GM23338 (cell line): ENCODE data around the gene IRF2. TPM values are rescaled to one million over a fixed set of nuclear protein-coding genes. Genes with fewer than 3 reads are reported as not detected.

Experiments
- ATAC-seq: fragments of 200-7000 bp; cut with Tn5 transposase; 3 replicates; pipeline ENCODE4 v1.9.1; 2020
- DNase-seq: peaks from one replicate; pipeline ENCODE4 v3.0.0-alpha.2; 2015; ENCODE audit warnings: low spot score
- H2AFZ ChIP-seq: fragments of 200-600 bp; sonication (generic); 2 replicates; pipeline ENCODE4 v1.8.0; 2016; ENCODE audit warnings: antibody characterized with exemption, mild to moderate bottlenecking, moderate library complexity
- H3F3A ChIP-seq: fragments of 200-600 bp; sonication (generic); replicated peaks from 2 replicates; pipeline ENCODE4 v1.8.0; 2017; ENCODE audit warnings: antibody characterized with exemption, mixed run types, low read depth
- H3K27ac ChIP-seq: fragments of 200-600 bp; sonication (generic); 2 replicates; pipeline ENCODE4 v1.6.1; 2016; ENCODE audit warnings: low read depth
- H3K27me3 ChIP-seq: fragments of 200-600 bp; sonication (generic); 2 replicates; pipeline ENCODE4 v1.8.0; 2016; ENCODE audit warnings: mild to moderate bottlenecking, mixed run types, moderate library complexity; ENCODE audit not compliant: insufficient read depth
- H3K36me3 ChIP-seq: fragments of 200-600 bp; sonication (generic); 2 replicates; pipeline ENCODE4 v1.8.0; 2016; ENCODE audit warnings: mild to moderate bottlenecking; ENCODE audit not compliant: insufficient read depth
- H3K4me1 ChIP-seq: fragments of 200-600 bp; sonication (generic); 2 replicates; pipeline ENCODE4 v1.8.0; 2016; ENCODE audit warnings: mild to moderate bottlenecking, moderate library complexity; ENCODE audit not compliant: insufficient read depth
- H3K4me2 ChIP-seq: fragments of 200-600 bp; sonication (generic); 2 replicates; pipeline ENCODE4 v1.7.1; 2017; ENCODE audit warnings: mixed run types
- H3K4me3 ChIP-seq: fragments of 200-600 bp; sonication (generic); 2 replicates; pipeline ENCODE4 v1.6.1; 2016; ENCODE audit warnings: mixed run types
- H3K79me2 ChIP-seq: fragments of 200-600 bp; sonication (generic); replicated peaks from 2 replicates; pipeline ENCODE4 v1.8.0; 2017; ENCODE audit warnings: mild to moderate bottlenecking; ENCODE audit not compliant: insufficient read depth
- H3K9me2 ChIP-seq: fragments of 200-600 bp; sonication (generic); 2 replicates; pipeline ENCODE4 v1.8.0; 2017; ENCODE audit not compliant: insufficient read depth
- H4K20me1 ChIP-seq: fragments of 200-600 bp; sonication (generic); replicated peaks from 2 replicates; pipeline ENCODE4 v1.8.0; 2017; ENCODE audit warnings: mild to moderate bottlenecking; ENCODE audit not compliant: insufficient read depth
- H3K27ac Mint-ChIP-seq: 2 replicates; pipeline ENCODE4 v1.8.0; 2020; ENCODE audit warnings: inconsistent platforms, mild to moderate bottlenecking, moderate library complexity, mixed read lengths
- H3K27me3 Mint-ChIP-seq: 3 replicates; pipeline ENCODE4 v1.8.0; 2022; ENCODE audit warnings: low read depth, mild to moderate bottlenecking, moderate library complexity, mixed read lengths, inconsistent platforms; ENCODE audit not compliant: insufficient read depth, poor library complexity
- H3K36me3 Mint-ChIP-seq: 3 replicates; pipeline ENCODE4 v1.8.0; 2021; ENCODE audit warnings: low read depth, mild to moderate bottlenecking, inconsistent platforms, moderate library complexity, mixed read lengths
- H3K4me1 Mint-ChIP-seq: 3 replicates; pipeline ENCODE4 v1.8.0; 2020; ENCODE audit warnings: mild to moderate bottlenecking, inconsistent platforms, mixed read lengths
- H3K4me3 Mint-ChIP-seq: 3 replicates; pipeline ENCODE4 v1.8.0; 2021; ENCODE audit warnings: moderate library complexity, mild to moderate bottlenecking, inconsistent platforms, mixed read lengths
- H3K9me3 Mint-ChIP-seq: 3 replicates; pipeline ENCODE4 v1.8.0; 2020; ENCODE audit warnings: moderate library complexity, mild to moderate bottlenecking, inconsistent platforms, mixed read lengths
- CREB1 ChIP-seq: fragments of 250-450 bp; sonication (Bioruptor Pico); IDR thresholded peaks from 2 replicates; pipeline ENCODE4 v1.5.0; 2020; ENCODE audit warnings: low read depth, mild to moderate bottlenecking, moderate library complexity
- CTCF ChIP-seq, 2 experiments: fragments of 200-600 bp in 1 of 2; sonication (generic) in 1 of 2; conservative IDR thresholded peaks; 2 replicates each; pipeline versions ENCODE4 v1.5.1 to v1.6.1; 2016 to 2017; ENCODE audit warnings: antibody characterized with exemption in 2 of 2, low read depth in 2 of 2, mild to moderate bottlenecking in 2 of 2, moderate library complexity in 1 of 2
- ETS1 ChIP-seq: IDR thresholded peaks from 2 replicates; pipeline ENCODE4 v1.6.1; 2016; ENCODE audit warnings: antibody characterized with exemption
- EZH2 ChIP-seq: fragments of 200-600 bp; sonication (generic); IDR thresholded peaks from one replicate; pipeline ENCODE4 v1.8.0; 2017; ENCODE audit warnings: antibody characterized with exemption, mild to moderate bottlenecking, low read depth; ENCODE audit not compliant: unreplicated experiment
- JUNB ChIP-seq: IDR thresholded peaks from one replicate; pipeline ENCODE4 v1.6.1; 2016; ENCODE audit warnings: antibody characterized with exemption; ENCODE audit not compliant: unreplicated experiment
- POLR2AphosphoS5 ChIP-seq: IDR thresholded peaks from 2 replicates; pipeline ENCODE4 v1.6.1; 2016; ENCODE audit warnings: antibody characterized with exemption, low read depth
- REST ChIP-seq: IDR thresholded peaks from one replicate; pipeline ENCODE4 v1.6.1; 2018; ENCODE audit warnings: antibody characterized with exemption; ENCODE audit not compliant: unreplicated experiment
- ZNF114 ChIP-seq: fragments of 250-450 bp; sonication (Bioruptor Pico); IDR thresholded peaks from 2 replicates; pipeline ENCODE4 v1.5.0; 2020; ENCODE audit warnings: mild to moderate bottlenecking, moderate library complexity
- ZNF331 ChIP-seq: fragments of 250-450 bp; sonication (Bioruptor Pico); IDR thresholded peaks from 2 replicates; pipeline ENCODE4 v1.5.0; 2020; ENCODE audit warnings: low read depth, mild to moderate bottlenecking, moderate library complexity
- ZNF462 ChIP-seq: fragments of 250-450 bp; sonication (Bioruptor Pico); IDR thresholded peaks from 2 replicates; pipeline ENCODE4 v1.5.0; 2020; ENCODE audit warnings: mild to moderate bottlenecking, moderate library complexity
- polyA plus RNA-seq: library from polyadenylated mRNA; unstranded; fragments of >200 nt; fragmentation: Nextera tagmentation; extraction: Ambion mirVana; gene quantifications from 2 replicates; pipeline ENCODE4 v1.2.1, GENCODE V29; 2016
- total RNA-seq: library from RNA; depleted of rRNA; stranded (reverse); fragments of >200 nt; shearing (Covaris generic); gene quantifications from 2 replicates; pipeline ENCODE4 v1.2.3, GENCODE V29; 2014

IRF2 gene
- total and polyA plus RNA-seq, 2 experiments from 2014 or later, result 14.7 to 15.0 TPM

GRCh38 chr4:184430163-184430562 is 44.2 kb downstream of the IRF2 start:
- no peak overlapping the region for H3K4me2 ChIP-seq
- no peaks in the 10 kb centered on the region for H3K9me3 Mint-ChIP-seq
- H3K36me3 Mint-ChIP-seq, result peaks cover 19% of the 10 kb centered on the region
- H3K36me3 ChIP-seq, result peaks cover 10% of the 10 kb centered on the region
- no peaks in the 10 kb centered on the region for H3K9me2 ChIP-seq
- H3K4me1 ChIP-seq, result peaks cover 19% of the 10 kb centered on the region
- no peak overlapping the region for H2AFZ ChIP-seq
- H3K79me2 ChIP-seq, result peaks cover 48% of the 10 kb centered on the region
- peaks cover 13% of the 10 kb centered on the region for H3K27me3 Mint-ChIP-seq
- H3K27me3 ChIP-seq, result no peaks in the 10 kb centered on the region
- ATAC-seq (peak; percentile 75), DNase-seq (no peak)
- TF ChIP-seq EZH2 (no peak), REST (no peak), CTCF (conservative IDR thresholded peaks at IDR 0.05; ENCODE audit: low read depth in 2 of 2) (no peak), ZNF114 (CRISPR knock-in tag) (no peak), JUNB (no peak), ZNF331 (no peak), CREB1 (CRISPR knock-in tag) (no peak), ETS1 (no peak)
- H4K20me1 ChIP-seq, result no peaks in the 10 kb centered on the region; the same call in none of the 2 replicates
- no peak overlapping the region for H3K4me3 Mint-ChIP-seq
- H3K4me1 Mint-ChIP-seq, result peaks cover 25% of the 10 kb centered on the region
- no peak overlapping the region for H3K4me3 ChIP-seq
- H3K27ac Mint-ChIP-seq, result no peak overlapping the region
- H3F3A ChIP-seq, result no peaks in the 10 kb centered on the region
- no peak overlapping the region for H3K27ac ChIP-seq

GRCh38 chr4:184428787-184429186 is 45.6 kb downstream of the IRF2 start:
- no peak overlapping the region for H3K4me2 ChIP-seq
- no peaks in the 10 kb centered on the region for H3K9me3 Mint-ChIP-seq
- H3K4me3 Mint-ChIP-seq, result no peak overlapping the region
- H3K4me1 Mint-ChIP-seq, result peaks cover 23% of the 10 kb centered on the region
- no peak for ATAC-seq
- H3K9me2 ChIP-seq, result no peaks in the 10 kb centered on the region
- no peak overlapping the region for H3K27ac ChIP-seq
- H3K4me1 ChIP-seq, result peaks cover 12% of the 10 kb centered on the region; the same call in 1 of the 2 replicates
- H3K79me2 ChIP-seq, result peaks cover 34% of the 10 kb centered on the region
- H3K27me3 ChIP-seq, result no peaks in the 10 kb centered on the region
- H3K4me3 ChIP-seq, result no peak overlapping the region
- H3K27me3 Mint-ChIP-seq, result peaks cover 12% of the 10 kb centered on the region
- H2AFZ ChIP-seq, result no peak overlapping the region
- no peaks in the 10 kb centered on the region; the same call in none of the 2 replicates for H4K20me1 ChIP-seq
- peaks cover 31% of the 10 kb centered on the region for H3K36me3 Mint-ChIP-seq
- H3K36me3 ChIP-seq, result peaks cover 18% of the 10 kb centered on the region
- DNase-seq, result no peak
- H3K27ac Mint-ChIP-seq, result no peak overlapping the region; the same call in 1 of the 2 replicates
- H3F3A ChIP-seq, result no peaks in the 10 kb centered on the region
- TF ChIP-seq EZH2 (no peak), ZNF462 (CRISPR knock-in tag) (no peak), POLR2AphosphoS5 (no peak)
